Aorta (tissue), 5 donors: ENCODE results near the gene HS3ST5. TPM values are rescaled to one million over a fixed set of nuclear protein-coding genes. Genes with fewer than 3 reads are reported as not detected.

Experiments
- ATAC-seq: fragments of 200-7000 bp; cut with Tn5 transposase; one replicate; pipeline ENCODE4 v1.9.1; 2022; ENCODE audit warnings: moderate library complexity; ENCODE audit not compliant: low FRiP score
- DNase-seq, 2 donors: peaks; one replicate each; pipeline ENCODE4 v3.0.0-alpha.2; 2020
- H3K27ac ChIP-seq, 2 donors: one replicate each; pipeline ENCODE4 v1.5.1; 2013; ENCODE audit warnings: low read length in 2 of 2, mild to moderate bottlenecking in 2 of 2, moderate library complexity in 2 of 2, control low read depth in 1 of 2, inconsistent platforms in 1 of 2, low read depth in 1 of 2
- H3K27me3 ChIP-seq, 2 donors: one replicate each; pipeline ENCODE4 v1.6.1; 2013; ENCODE audit warnings: control low read depth in 1 of 2, low read length in 1 of 2, mild to moderate bottlenecking in 1 of 2, moderate library complexity in 1 of 2; ENCODE audit not compliant: insufficient read depth in 2 of 2, control insufficient read depth in 1 of 2
- H3K36me3 ChIP-seq, 2 donors: one replicate each; pipeline ENCODE4 v1.6.1; 2013; ENCODE audit warnings: control low read depth in 1 of 2, low read length in 1 of 2, mild to moderate bottlenecking in 1 of 2; ENCODE audit not compliant: insufficient read depth in 2 of 2, control insufficient read depth in 1 of 2
- H3K4me1 ChIP-seq, 2 donors: one replicate each; pipeline ENCODE4 v1.6.1; 2013; ENCODE audit warnings: low read length in 2 of 2, control low read depth in 1 of 2, mild to moderate bottlenecking in 1 of 2, moderate library complexity in 1 of 2; ENCODE audit not compliant: insufficient read depth in 2 of 2, control insufficient read depth in 1 of 2
- H3K4me3 ChIP-seq, 2 donors: one replicate each; pipeline ENCODE4 v1.5.1; 2013; ENCODE audit warnings: low read length in 2 of 2, control low read depth in 1 of 2, mild to moderate bottlenecking in 1 of 2
- H3K9me3 ChIP-seq: one replicate; pipeline ENCODE4 v1.6.1; 2013; ENCODE audit warnings: mild to moderate bottlenecking, low read length; ENCODE audit not compliant: control insufficient read depth
- WGBS, 2 donors: extraction: QIAGEN DNeasy Blood & Tissue Kit; methylation state at CpG; one replicate each; pipeline ENCODE4 v1.1.7; 2013; 5-methylcytosine and 5-hydroxymethylcytosine counted together
- intact Hi-C, 2 donors: fragments of 100-400 bp; cut with DNase I; formaldehyde crosslinking; loops; one replicate each; pipeline versions ENCODE4 v1.14.2 to v1.15.0; 2022
- polyA plus RNA-seq, 2 donors: library from polyadenylated mRNA; stranded (reverse); fragments of 200-250 nt; gene quantifications; one replicate each; pipeline ENCODE4 v1.2.3, GENCODE V29; 2013
- total RNA-seq, 2 donors: library from RNA; stranded (reverse); fragmentation: NEBNext Ultra II Directional; extraction: Animal tissue kit (Norgen Biotek cat#: 25700); gene quantifications; one replicate each; pipeline ENCODE4 v1.2.1, GENCODE V29; 2021
- donor health status: healthy with polysubstance abuse.
- donor health status: Bipolar disorder and iron deficiency.
- donor health status: DM: no; HTN: no; CAD: no.
- donor health status: DM: no; HTN: no; CAD: no.
- donor health status: DM: yes; HTN: yes; CAD: no.

Gene HS3ST5
- total and polyA plus RNA-seq, 4 donors = not detected

- no peaks in the 10 kb centered on the region for H3K27me3 ChIP-seq
- no peaks in the 10 kb centered on the region for H3K9me3 ChIP-seq
- DNase-seq = no peak
- intact Hi-C loops = no loop called here
- H3K4me3 ChIP-seq = no peak overlapping the region
- ATAC-seq = no peak
- 70 to 80% methylated on average over 10 of the region's 10 CpGs for WGBS, 2 donors
- peaks cover 0 to 3% of the 10 kb centered on the region in 2 donors for H3K4me1 ChIP-seq
- H3K36me3 ChIP-seq = no peaks in the 10 kb centered on the region
- H3K27ac ChIP-seq = no peak overlapping the region
Observed at GRCh38 chr6:114100215-114100994, 242.4 kb downstream of the HS3ST5 start.

DNA sequence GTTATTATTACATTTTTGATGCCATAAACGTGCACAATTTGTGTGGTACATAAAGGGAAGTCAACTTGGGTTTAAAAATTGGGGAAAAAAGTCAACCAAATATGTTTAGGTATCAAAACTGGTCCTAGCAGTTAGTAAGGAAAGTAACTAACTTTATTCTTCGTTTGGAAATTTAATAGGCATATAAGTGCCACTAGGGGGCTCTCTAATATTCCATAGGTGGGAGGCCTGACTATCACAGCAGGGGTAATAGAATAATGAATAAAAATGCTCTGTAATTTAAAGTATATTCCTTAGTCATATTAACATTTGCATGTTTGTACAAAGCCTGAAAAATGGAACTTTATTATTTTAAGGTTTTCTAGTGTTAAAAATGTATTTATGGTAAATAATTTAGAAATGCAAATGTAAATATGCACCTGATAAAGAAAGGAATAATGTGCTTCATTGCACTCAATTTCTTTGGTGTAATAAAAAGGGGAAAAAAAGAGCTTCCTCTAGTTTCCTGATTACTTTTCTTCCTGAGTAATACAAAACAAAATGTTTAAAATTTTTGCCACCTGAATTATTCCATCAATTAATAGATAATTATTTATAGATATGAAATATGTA, 246.2 kb downstream of the HS3ST5 start:
- WGBS, 2 donors = 2 to 3% methylated on average over 2 of the region's 2 CpGs
- Histone ChIP-seq H3K4me3 (no peak overlapping the region), H3K4me1 (peaks cover 0 to 3% of the 10 kb centered on the region in 2 donors), H3K36me3 (no peaks in the 10 kb centered on the region), H3K27ac (no peak overlapping the region), H3K27me3 (no peaks in the 10 kb centered on the region), H3K9me3 (no peaks in the 10 kb centered on the region)
- no peak for ATAC-seq
- intact Hi-C loops = no loop called here
- DNase-seq = no peak

- Histone ChIP-seq H3K4me1 (no peaks in the 10 kb centered on the region), H3K4me3 (no peak overlapping the region), H3K27ac (no peak overlapping the region), H3K9me3 (no peaks in the 10 kb centered on the region), H3K27me3 (no peaks in the 10 kb centered on the region), H3K36me3 (no peaks in the 10 kb centered on the region)
- intact Hi-C loops = no loop called here
- DNase-seq (no peak), ATAC-seq (no peak)
- 92 to 97% methylated on average over 2 of the region's 2 CpGs for WGBS, 2 donors
Observed at GRCh38 chr6:114092943-114093342, 249.9 kb downstream of the HS3ST5 start.

- ATAC-seq = no peak
- WGBS, 2 donors = 2 to 4% methylated on average over 4 of the region's 4 CpGs
- H3K9me3 ChIP-seq = no peaks in the 10 kb centered on the region
- no peak for DNase-seq
- H3K27me3 ChIP-seq = no peaks in the 10 kb centered on the region
- peak overlapping the region in 1 of 2 donors; percentile 54 for H3K4me3 ChIP-seq
- intact Hi-C loops = no loop called here
- no peaks in the 10 kb centered on the region for H3K4me1 ChIP-seq
- H3K27ac ChIP-seq = no peak overlapping the region
- no peaks in the 10 kb centered on the region for H3K36me3 ChIP-seq
Observed at GRCh38 chr6:114090626-114091025, 252.2 kb downstream of the HS3ST5 start.

GRCh38 chr6:114087496-114087895, 255.3 kb downstream of the HS3ST5 start:
- Histone ChIP-seq H3K36me3 (no peaks in the 10 kb centered on the region), H3K4me1 (no peaks in the 10 kb centered on the region), H3K4me3 (no peak overlapping the region), H3K27ac (no peak overlapping the region), H3K9me3 (no peaks in the 10 kb centered on the region), H3K27me3 (no peaks in the 10 kb centered on the region)
- intact Hi-C loops = no loop called here
- no peak for ATAC-seq
- WGBS, 2 donors = 86 to 88% methylated on average over 2 of the region's 2 CpGs
- DNase-seq = no peak

DNA sequence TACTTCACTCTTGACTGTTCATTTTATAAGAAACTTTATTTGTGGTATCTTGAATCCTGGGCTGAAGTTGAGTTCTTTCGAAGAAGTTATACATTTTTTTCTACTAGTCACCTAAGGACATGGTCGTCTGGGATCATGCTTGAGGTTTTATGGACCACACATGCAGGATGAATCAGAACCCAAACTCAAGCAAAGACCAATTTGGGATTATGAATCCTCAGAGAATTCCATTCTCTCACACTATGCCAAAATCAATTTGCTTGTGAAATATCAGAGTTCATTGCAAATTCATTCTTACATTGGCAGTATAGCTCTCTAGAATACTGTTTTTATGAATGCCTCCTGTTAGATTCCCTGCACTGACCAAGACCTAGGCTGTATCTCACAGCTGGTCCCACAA, 257.6 kb downstream of the HS3ST5 start:
- no peak overlapping the region for H3K4me3 ChIP-seq
- no peaks in the 10 kb centered on the region for H3K36me3 ChIP-seq
- H3K4me1 ChIP-seq = no peaks in the 10 kb centered on the region
- no peaks in the 10 kb centered on the region for H3K27me3 ChIP-seq
- DNase-seq (no peak), ATAC-seq (no peak)
- 71 to 79% methylated on average over 2 of the region's 2 CpGs for WGBS, 2 donors
- intact Hi-C loops = no loop called here
- no peaks in the 10 kb centered on the region for H3K9me3 ChIP-seq
- no peak overlapping the region for H3K27ac ChIP-seq

DNA sequence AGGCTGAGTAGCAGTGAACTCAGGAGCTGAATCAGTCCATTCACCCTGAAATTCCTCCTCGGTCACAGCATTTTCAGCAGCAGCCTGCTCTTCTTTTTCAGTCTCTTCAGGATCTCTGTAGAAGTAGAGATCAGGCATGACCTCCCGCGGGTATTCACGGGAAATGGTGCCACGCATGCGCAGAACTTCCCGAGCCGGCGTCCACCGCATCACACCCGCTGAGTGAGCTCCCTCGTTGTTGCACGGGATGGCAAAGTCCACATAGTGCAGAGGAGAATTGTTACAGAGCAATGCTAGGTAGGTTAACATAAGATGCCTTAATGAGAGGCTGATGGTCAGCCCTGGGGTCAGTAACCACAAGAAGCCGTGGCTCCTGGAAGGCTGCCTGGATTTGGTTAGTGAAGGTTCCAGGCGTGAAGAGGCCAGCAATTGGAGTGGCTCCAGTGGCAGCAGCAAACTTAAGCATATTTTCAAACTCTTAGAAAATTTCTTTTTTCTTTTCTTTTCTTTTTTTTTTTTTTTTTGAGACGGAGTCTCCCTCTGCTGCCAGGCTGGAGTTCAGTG, 258.4 kb downstream of the HS3ST5 start:
- ATAC-seq (no peak), DNase-seq (no peak)
- no peaks in the 10 kb centered on the region for H3K9me3 ChIP-seq
- H3K4me1 ChIP-seq = no peaks in the 10 kb centered on the region
- H3K4me3 ChIP-seq = no peak overlapping the region
- no peaks in the 10 kb centered on the region for H3K36me3 ChIP-seq
- WGBS, 2 donors = 81 to 84% methylated on average over 16 of the region's 16 CpGs
- H3K27ac ChIP-seq = no peak overlapping the region
- no peaks in the 10 kb centered on the region for H3K27me3 ChIP-seq
- intact Hi-C loops = no loop called here

- Histone ChIP-seq H3K9me3 (no peaks in the 10 kb centered on the region), H3K27ac (no peak overlapping the region), H3K36me3 (no peaks in the 10 kb centered on the region), H3K27me3 (no peaks in the 10 kb centered on the region), H3K4me3 (no peak overlapping the region), H3K4me1 (no peaks in the 10 kb centered on the region)
- intact Hi-C loops = no loop called here
- DNase-seq (no peak), ATAC-seq (no peak)
- WGBS, 2 donors = 54 to 68% methylated on average over 3 of the region's 3 CpGs
Observed at GRCh38 chr6:114083251-114083650, 259.6 kb downstream of the HS3ST5 start.

DNA sequence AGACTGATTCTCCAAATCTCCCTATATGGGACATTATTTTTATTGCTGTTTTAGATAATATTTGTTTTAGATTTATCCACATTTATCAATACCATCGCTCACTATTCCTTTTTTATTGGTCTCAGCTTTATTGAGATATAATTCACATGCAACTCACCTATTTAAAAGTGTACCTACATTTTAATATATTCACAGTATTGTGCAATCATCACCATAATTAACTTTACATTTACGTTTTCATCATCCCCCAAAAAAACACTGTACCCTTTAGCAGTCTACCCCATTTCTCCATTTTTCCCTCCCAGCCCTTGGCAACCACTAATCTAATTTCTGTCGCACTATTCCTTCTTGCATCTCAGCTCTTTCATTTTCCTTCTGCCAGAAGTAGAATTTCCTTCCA, 261.1 kb downstream of the HS3ST5 start:
- ATAC-seq = no peak
- no peaks in the 10 kb centered on the region for H3K27me3 ChIP-seq
- no peaks in the 10 kb centered on the region for H3K36me3 ChIP-seq
- H3K4me1 ChIP-seq = no peaks in the 10 kb centered on the region
- DNase-seq = no peak
- H3K4me3 ChIP-seq = no peak overlapping the region
- no peaks in the 10 kb centered on the region for H3K9me3 ChIP-seq
- intact Hi-C loops = no loop called here
- H3K27ac ChIP-seq = no peak overlapping the region
- WGBS, 2 donors = 71 to 79% methylated on average over 3 of the region's 3 CpGs
